SK-N-SH (cell line): Measurements from ENCODE around the gene FYB1. TPM values are rescaled to one million over a fixed set of nuclear protein-coding genes. Genes with fewer than 3 reads are reported as not detected.
"Not testable (repeated sequence)": the region's sequence is repeated elsewhere in the genome, so short reads cannot be mapped to it uniquely, and the experiment has no call there.

Source experiments
- CTCF ChIA-PET: fragments of 300-600, 350-600 bp; formaldehyde crosslinking; extraction: SDS; loops from one replicate; lab custom pipeline; 2021; lab: Yijun Ruan, JAX
- POLR2A ChIA-PET: fragments of 350-600 bp; sonication (Branson Sonifier 250); formaldehyde crosslinking; extraction: SDS; loops from one replicate; lab custom pipeline; 2020; ENCODE audit warnings: antibody characterized with exemption, inconsistent platforms; lab: Yijun Ruan, JAX
- DNase-seq: peaks from one replicate; pipeline ENCODE4 v3.0.0; 2012
- H2AFZ ChIP-seq: fragments of 200-600 bp; sonication (generic); 2 replicates; pipeline ENCODE4 v1.8.1; 2016; ENCODE audit warnings: antibody characterized with exemption, mild to moderate bottlenecking, low read depth
- H3F3A ChIP-seq: fragments of 200-600 bp; sonication (generic); replicated peaks from 2 replicates; pipeline ENCODE3; 2016; ENCODE audit warnings: antibody characterized with exemption, mild to moderate bottlenecking; ENCODE audit not compliant: insufficient read depth
- H3K27ac ChIP-seq, 2 experiments: fragments of 200-500 bp in 1 of 2; fragments of 200-600 bp in 1 of 2; sonication (Bioruptor generic) in 1 of 2; sonication (generic), shearing (Covaris generic) in 1 of 2; 2 replicates each; pipeline versions ENCODE4 v1.5.1 to v1.6.1; 2014 to 2016; ENCODE audit warnings: low read depth in 2 of 2, inconsistent platforms in 1 of 2, low read length in 1 of 2, mild to moderate bottlenecking in 1 of 2, mixed read lengths in 1 of 2
- H3K27me3 ChIP-seq: fragments of 200-600 bp; sonication (generic), shearing (Covaris generic); 2 replicates; pipeline ENCODE4 v1.6.1; 2016; ENCODE audit warnings: mixed run types; ENCODE audit not compliant: insufficient read depth
- H3K36me3 ChIP-seq, 2 experiments: fragments of 200-500 bp in 1 of 2; fragments of 200-600 bp in 1 of 2; sonication (Bioruptor generic) in 1 of 2; sonication (generic) in 1 of 2; replicated peaks in 1 of 2; 2 replicates each; pipeline versions ENCODE3 to v1.5.1; 2014 to 2016; ENCODE audit warnings: low read length in 1 of 2, mild to moderate bottlenecking in 1 of 2; ENCODE audit not compliant: insufficient read depth in 2 of 2, control insufficient read depth in 1 of 2
- H3K4me1 ChIP-seq, 2 experiments: fragments of 200-500 bp in 1 of 2; fragments of 200-600 bp in 1 of 2; sonication (Bioruptor generic) in 1 of 2; sonication (generic), shearing (Covaris generic) in 1 of 2; 2 replicates each; pipeline versions ENCODE4 v1.5.1 to v1.6.1; 2014 to 2016; ENCODE audit warnings: low read depth in 1 of 2, low read length in 1 of 2, mixed run types in 1 of 2; ENCODE audit not compliant: insufficient read depth in 2 of 2, control insufficient read depth in 1 of 2
- H3K4me2 ChIP-seq: fragments of 200-600 bp; sonication (generic), shearing (Covaris generic); 2 replicates; pipeline ENCODE4 v1.6.1; 2017; ENCODE audit warnings: mixed run types
- H3K4me3 ChIP-seq, 2 experiments: fragments of 200-500 bp in 1 of 2; fragments of 200-600 bp in 1 of 2; sonication (Bioruptor generic) in 1 of 2; sonication (generic), shearing (Covaris generic) in 1 of 2; 2 replicates each; pipeline versions ENCODE4 v1.5.1 to v1.8.1; 2014 to 2016; ENCODE audit warnings: low read depth in 2 of 2, inconsistent platforms in 1 of 2, low read length in 1 of 2, mild to moderate bottlenecking in 1 of 2, mixed read lengths in 1 of 2, moderate library complexity in 1 of 2
- H3K79me2 ChIP-seq: fragments of 200-600 bp; sonication (generic); 2 replicates; pipeline ENCODE4 v1.8.1; 2017; ENCODE audit warnings: mild to moderate bottlenecking; ENCODE audit not compliant: insufficient read depth
- H3K9ac ChIP-seq: fragments of 200-600 bp; sonication (generic); 2 replicates; pipeline ENCODE4 v1.6.1; 2017; ENCODE audit warnings: mixed run types
- H3K9me2 ChIP-seq: fragments of 200-600 bp; sonication (generic); 2 replicates; pipeline ENCODE4 v1.6.1; 2017; ENCODE audit warnings: mixed run types
- H3K9me3 ChIP-seq: fragments of 200-600 bp; sonication (generic); 2 replicates; pipeline ENCODE4 v1.6.1; 2017; ENCODE audit warnings: mixed run types, mild to moderate bottlenecking, moderate library complexity
- H4K20me1 ChIP-seq: fragments of 200-600 bp; sonication (generic); 2 replicates; pipeline ENCODE4 v1.6.1; 2017; ENCODE audit warnings: mild to moderate bottlenecking, mixed run types; ENCODE audit not compliant: insufficient read depth
- CHD2 ChIP-seq: fragments of 150-350 bp; IDR thresholded peaks from 2 replicates; pipeline ENCODE4 v1.6.1; 2018; ENCODE audit warnings: low read length; ENCODE audit not compliant: partially characterized antibody
- CTCF ChIP-seq: fragments of 200-600 bp; sonication (generic); IDR thresholded peaks from 2 replicates; pipeline ENCODE4 v1.6.1; 2017; ENCODE audit warnings: antibody characterized with exemption, mild to moderate bottlenecking, moderate library complexity
- ELF1 ChIP-seq: IDR thresholded peaks from 2 replicates; pipeline ENCODE4 v1.4.0; 2012
- EP300 ChIP-seq, 2 experiments: IDR thresholded peaks; 2 replicates each; pipeline versions ENCODE4 v1.4.0 to v1.6.1; 2012; ENCODE audit warnings: borderline replicate concordance in 1 of 2, low read depth in 1 of 2, low read length in 1 of 2
- EZH2phosphoT487 ChIP-seq: fragments of 200-600 bp; sonication (generic); IDR thresholded peaks from 2 replicates; pipeline ENCODE4 v1.6.1; 2017; ENCODE audit warnings: low read depth, mixed run types, mild to moderate bottlenecking, antibody characterized with exemption, moderate library complexity, borderline replicate concordance
- FOSL2 ChIP-seq: IDR thresholded peaks from 2 replicates; pipeline ENCODE4 v1.4.0; 2012; ENCODE audit warnings: low read depth, mild to moderate bottlenecking, moderate library complexity, borderline replicate concordance
- FOXJ3 ChIP-seq: sonication (generic); formaldehyde crosslinking; IDR thresholded peaks from 2 replicates; pipeline ENCODE4 v1.5.1; 2020; ENCODE audit warnings: mild to moderate bottlenecking, missing genetic modification reagents
- FOXM1 ChIP-seq: IDR thresholded peaks from 2 replicates; pipeline ENCODE4 v1.4.0; 2012; ENCODE audit warnings: low read depth, mild to moderate bottlenecking
- GATA2 ChIP-seq: sonication (generic); formaldehyde crosslinking; IDR thresholded peaks from 2 replicates; pipeline ENCODE4 v1.5.0; 2020; ENCODE audit warnings: mild to moderate bottlenecking, missing genetic modification reagents
- JUND ChIP-seq: IDR thresholded peaks from 2 replicates; pipeline ENCODE4 v1.4.0; 2012
- MAX ChIP-seq: IDR thresholded peaks from 2 replicates; pipeline ENCODE4 v1.4.0; 2012; ENCODE audit warnings: low read depth
- MXI1 ChIP-seq: IDR thresholded peaks from 2 replicates; pipeline ENCODE4 v1.6.1; 2012; ENCODE audit warnings: mild to moderate bottlenecking, low read depth, low read length, improper control_type of control experiment
- PBX3 ChIP-seq: IDR thresholded peaks from 2 replicates; pipeline ENCODE4; 2012
- RCOR1 ChIP-seq: fragments of 150-350 bp; IDR thresholded peaks from 2 replicates; pipeline ENCODE4 v1.6.1; 2017; ENCODE audit warnings: antibody characterized with exemption, low read length
- RXRA ChIP-seq: IDR thresholded peaks from 2 replicates; pipeline ENCODE4 v1.4.0; 2012; ENCODE audit warnings: low read depth, mild to moderate bottlenecking, borderline replicate concordance
- SMC3 ChIP-seq: IDR thresholded peaks from 2 replicates; pipeline ENCODE4 v1.6.1; 2012; ENCODE audit warnings: low read depth, low read length, improper control_type of control experiment
- TCF12 ChIP-seq: IDR thresholded peaks from 2 replicates; pipeline ENCODE4 v1.4.0; 2012
- USF1 ChIP-seq: IDR thresholded peaks from 2 replicates; pipeline ENCODE4 v1.4.0; 2012; ENCODE audit warnings: low read depth, borderline replicate concordance
- YY1 ChIP-seq: IDR thresholded peaks from 2 replicates; pipeline ENCODE4 v1.4.0; 2012; ENCODE audit warnings: low read depth, mild to moderate bottlenecking
- WGBS: methylation state at CpG from one replicate; pipeline ENCODE4 v1.1.6; 2017; ENCODE audit warnings: low lambda C conversion rate; 5-methylcytosine and 5-hydroxymethylcytosine counted together
- polyA plus RNA-seq, 3 experiments: library from polyadenylated mRNA; depleted of rRNA; stranded (reverse); fragments of >200 nt; gene quantifications; 2 replicates each; pipeline ENCODE4 v1.2.3, GENCODE V29; 2012
- TF ChIP-seq, protein P1 (sequence below): fragments of 150-350 bp; IDR thresholded peaks from 2 replicates; pipeline ENCODE4 v1.6.1; 2016; ENCODE audit warnings: mild to moderate bottlenecking, low read depth, low read length

FYB1 gene
- polyA plus RNA-seq, 1 of the 3 experiments (the other 2 are of a cell fraction): not detected

DNA sequence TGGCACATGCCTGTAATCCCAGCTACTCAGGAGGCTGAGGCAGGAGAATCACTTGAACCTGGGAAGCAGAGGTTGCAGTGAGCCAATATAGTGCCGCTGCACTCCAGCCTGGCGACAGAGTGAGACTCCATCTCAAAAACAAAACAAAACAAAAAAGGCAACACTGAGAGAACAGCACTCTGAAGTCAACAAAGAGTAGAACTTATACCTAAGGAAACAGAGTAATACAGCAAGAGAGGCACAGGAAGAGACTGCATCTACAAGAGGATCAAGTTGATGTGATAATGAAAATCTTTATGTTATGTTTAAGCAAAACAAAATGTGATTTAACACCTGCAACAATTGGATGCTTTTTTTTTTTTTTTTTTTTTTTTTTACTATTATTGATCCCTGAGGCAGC lies 33.1 kb downstream of the FYB1 start:
- Histone ChIP-seq H3K4me2 (no peak overlapping the region), H3K4me1 (no peaks in the 10 kb centered on the region)
- no peak for TF ChIP-seq GATA2 (CRISPR knock-in tag)
- TF ChIP-seq EZH2phosphoT487: no peak
- TF ChIP-seq FOXJ3: no peak
- no peak for TF ChIP-seq MAX
- TF ChIP-seq RXRA: no peak
- no peak for TF ChIP-seq YY1
- TF ChIP-seq, all 33 proteins: peak for 0
- DNase-seq: no peak
- Histone ChIP-seq H2AFZ (no peak overlapping the region), H3K27ac (no peak overlapping the region), H3K36me3 (no peaks in the 10 kb centered on the region), H3K79me2 (no peaks in the 10 kb centered on the region), H4K20me1 (no peaks in the 10 kb centered on the region), H3F3A (no peaks in the 10 kb centered on the region), H3K9ac (no peak overlapping the region), H3K9me3 (no peaks in the 10 kb centered on the region), H3K27me3 (peaks cover 45% of the 10 kb centered on the region; the same call in 1 of the 2 replicates), H3K9me2 (0 out of 2 replicates have a peak, but pooled peaks cover 3% of the 10 kb centered on the region), H3K4me3 (no peak overlapping the region)
- ChIA-PET CTCF (interaction anchor here (1.1 to 2.5 kb wide), 2 partner anchors 31 to 48 kb away, joined by 3 to 14 read pairs; no protein-coding TSS in a partner anchor), POLR2A (no interaction called here)
- WGBS: 34% methylated on average over 2 of the region's 2 CpGs

DNA sequence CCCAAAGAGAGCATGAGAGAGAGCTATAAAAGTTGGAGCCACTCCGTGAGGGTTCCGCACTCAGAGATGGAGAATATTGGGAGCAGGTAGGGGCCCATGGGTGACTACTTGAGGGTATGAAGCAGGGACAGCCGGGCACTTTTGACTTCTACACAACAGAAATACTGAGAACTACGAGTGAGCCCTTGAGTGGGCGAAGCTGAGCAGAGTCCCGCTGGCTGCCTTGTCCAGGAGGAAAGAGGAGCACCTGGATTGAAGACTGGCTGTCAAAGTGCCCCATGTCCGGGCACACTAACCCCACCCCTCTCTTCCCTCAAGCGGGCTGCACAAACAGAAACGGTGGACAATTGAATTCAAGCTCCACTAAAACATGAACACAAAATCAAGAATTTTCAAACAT lies 33.6 kb downstream of the FYB1 start:
- H3K36me3 ChIP-seq: no peaks in the 10 kb centered on the region
- no peak overlapping the region for H3K4me2 ChIP-seq
- H3K4me3 ChIP-seq: no peak overlapping the region
- H2AFZ ChIP-seq: no peak overlapping the region
- H3K9me3 ChIP-seq: no peaks in the 10 kb centered on the region
- TF ChIP-seq FOSL2 (no peak), CHD2 (no peak), RXRA (no peak), CTCF (no peak), FOXJ3 (no peak), EP300 (IDR thresholded peaks at IDR 0.05; ENCODE audit: borderline replicate concordance in 1 of 2, low read depth in 1 of 2, low read length in 1 of 2) (no peak), SMC3 (no peak), JUND (no peak), MAX (no peak), FOXM1 (no peak), ELF1 (no peak), PBX3 (no peak), YY1 (no peak), MXI1 (no peak), TCF12 (no peak), USF1 (no peak), GATA2 (CRISPR knock-in tag) (no peak), RCOR1 (no peak)
- TF ChIP-seq, protein P1, sequence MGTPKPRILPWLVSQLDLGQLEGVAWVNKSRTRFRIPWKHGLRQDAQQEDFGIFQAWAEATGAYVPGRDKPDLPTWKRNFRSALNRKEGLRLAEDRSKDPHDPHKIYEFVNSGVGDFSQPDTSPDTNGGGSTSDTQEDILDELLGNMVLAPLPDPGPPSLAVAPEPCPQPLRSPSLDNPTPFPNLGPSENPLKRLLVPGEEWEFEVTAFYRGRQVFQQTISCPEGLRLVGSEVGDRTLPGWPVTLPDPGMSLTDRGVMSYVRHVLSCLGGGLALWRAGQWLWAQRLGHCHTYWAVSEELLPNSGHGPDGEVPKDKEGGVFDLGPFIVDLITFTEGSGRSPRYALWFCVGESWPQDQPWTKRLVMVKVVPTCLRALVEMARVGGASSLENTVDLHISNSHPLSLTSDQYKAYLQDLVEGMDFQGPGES: no peak
- TF ChIP-seq, all 33 proteins: peak for 0
- no peaks in the 10 kb centered on the region for H3K4me1 ChIP-seq
- no peaks in the 10 kb centered on the region for H4K20me1 ChIP-seq
- no peaks in the 10 kb centered on the region for H3F3A ChIP-seq
- H3K27ac ChIP-seq: no peak overlapping the region
- H3K79me2 ChIP-seq: no peaks in the 10 kb centered on the region
- peaks cover 41% of the 10 kb centered on the region; the same call in 1 of the 2 replicates for H3K27me3 ChIP-seq
- ChIA-PET POLR2A (no interaction called here), CTCF (interaction anchor here (1.1 kb wide), 1 partner anchor 48 kb away, joined by 3 read pairs; no protein-coding TSS in a partner anchor)
- H3K9me2 ChIP-seq: 0 out of 2 replicates have a peak, but pooled peaks cover 3% of the 10 kb centered on the region
- DNase-seq: no peak
- 37% methylated on average over 7 of the region's 9 CpGs for WGBS
- no peak overlapping the region for H3K9ac ChIP-seq

GRCh38 chr5:39179561-39179960 lies 39.8 kb downstream of the FYB1 start:
- H3K9me2 ChIP-seq, H3K4me1 ChIP-seq, H2AFZ ChIP-seq, H3K9ac ChIP-seq, H3K36me3 ChIP-seq, H4K20me1 ChIP-seq, H3K4me3 ChIP-seq, H3K27ac ChIP-seq, H3K4me2 ChIP-seq, DNase-seq, H3K79me2 ChIP-seq, H3K9me3 ChIP-seq, POLR2A ChIA-PET, H3F3A ChIP-seq: not testable (repeated sequence)
- CTCF ChIA-PET: interaction anchor here (1.3 kb wide), 1 partner anchor 38 kb away, joined by 3 read pairs; no protein-coding TSS in a partner anchor
- WGBS: 27% methylated on average over 3 of the region's 3 CpGs
- peaks cover 37% of the 10 kb centered on the region for H3K27me3 ChIP-seq
